Stimulated activated CD4-positive, alpha-beta T cell treated with anti-CD3 and anti-CD28 coated beads, TNF-alpha, amount 100 ng/mL, for 4 hours (primary cell): Measurements from ENCODE around the gene WFDC1.
"Not testable (repeated sequence)": the region's sequence is repeated elsewhere in the genome, so short reads cannot be mapped to it uniquely, and the experiment has no call there.

Experiments
- DNase-seq, 3 experiments: peaks; one replicate each; pipeline ENCODE4 v3.0.0-alpha.2; 2020; ENCODE audit warnings: low read depth in 3 of 3

WFDC1 gene

DNA sequence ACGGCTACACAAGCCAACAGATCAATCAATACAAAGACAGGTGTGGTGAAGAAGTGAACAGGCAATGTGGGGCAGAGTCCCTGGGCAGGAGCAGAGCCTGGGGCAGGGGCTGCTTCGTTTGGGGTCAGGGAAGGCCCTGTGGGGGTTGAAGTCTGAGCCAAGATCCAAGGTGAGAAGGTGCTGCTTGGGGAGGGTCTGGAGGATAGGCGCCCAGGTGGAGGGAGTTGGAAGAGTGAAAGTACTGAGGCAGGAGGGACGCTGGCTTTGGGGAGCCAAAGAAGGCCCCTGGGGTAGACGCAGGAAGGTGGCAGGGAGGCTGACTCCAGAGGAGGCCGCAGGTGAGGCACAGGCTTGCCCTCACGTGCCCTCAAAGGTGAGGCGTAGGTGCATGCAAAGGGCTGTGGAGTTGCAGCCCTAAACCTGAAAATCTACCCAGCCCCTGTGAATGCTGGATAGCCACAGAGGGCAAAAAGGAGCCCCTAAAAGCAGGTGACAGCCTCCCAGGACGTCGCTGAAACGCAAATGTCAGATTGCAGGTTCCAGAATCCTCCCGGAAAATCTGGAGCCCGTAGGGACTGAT lies 33.3 kb downstream of the WFDC1 start:
- DNase-seq: no peak

DNA sequence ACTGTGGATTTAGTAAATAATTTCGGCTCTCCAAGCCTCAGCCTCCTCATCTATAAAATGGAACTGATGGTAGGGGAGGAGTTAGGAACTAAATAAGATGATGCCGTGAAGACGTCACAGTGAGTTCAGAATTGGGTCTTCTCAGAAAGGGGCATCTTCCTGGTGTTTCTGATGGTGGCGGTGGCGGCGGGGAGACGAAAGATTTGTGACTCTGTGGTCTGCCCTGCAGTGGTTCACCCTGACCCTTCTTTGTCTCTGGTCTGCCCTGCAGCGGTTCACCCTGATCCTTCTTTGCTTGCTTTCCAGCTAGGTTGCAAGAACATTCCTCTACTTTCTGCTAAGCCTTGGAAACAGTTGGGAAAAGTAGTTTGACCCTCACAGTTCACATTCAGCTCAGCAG lies 34.3 kb downstream of the WFDC1 start:
- DNase-seq: no peak

DNA sequence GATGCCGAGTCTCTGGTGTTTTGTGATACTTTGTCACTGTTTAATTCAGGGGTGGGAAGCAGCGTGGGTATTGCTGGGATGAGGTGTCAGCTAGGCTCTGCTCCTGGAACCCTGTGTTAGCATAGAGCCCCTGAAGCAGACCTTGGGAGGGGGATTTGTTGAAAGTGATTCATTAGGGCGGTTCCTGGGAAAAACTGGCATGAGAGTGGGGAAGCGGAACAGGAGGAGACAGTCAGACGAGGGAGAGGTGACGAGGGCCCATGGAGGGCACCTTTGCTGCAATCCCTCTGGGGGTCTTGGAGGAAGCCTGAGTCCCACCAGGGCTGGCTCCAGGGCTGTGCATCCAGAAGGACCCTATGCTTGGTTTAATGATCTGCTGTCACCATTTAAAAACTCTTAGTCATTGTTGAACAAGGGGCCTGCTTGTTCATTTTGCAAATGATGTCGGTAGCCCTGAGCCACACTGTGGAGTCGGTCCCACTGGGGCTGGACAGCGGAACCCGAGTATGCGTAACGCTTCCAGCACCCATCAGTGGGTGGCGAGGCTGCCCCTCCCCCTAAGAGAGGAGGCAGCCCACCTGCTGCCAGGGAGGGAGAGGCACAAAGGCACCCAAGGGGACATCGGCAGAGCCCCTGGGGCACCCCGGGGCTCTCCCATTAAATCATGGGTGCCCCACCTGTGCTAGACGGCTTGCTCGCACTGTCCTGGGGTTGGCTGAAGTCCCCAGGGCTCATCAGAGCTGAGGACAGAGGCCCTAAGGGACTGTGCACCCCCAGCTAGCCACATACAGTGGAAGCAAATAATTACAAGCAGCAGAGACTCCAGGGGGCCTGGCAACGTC lies 35.4 kb downstream of the WFDC1 start:
- no peak for DNase-seq

- DNase-seq: no peak
These were observed 36.0 kb downstream of the WFDC1 start for GRCh38 chr16:84330685-84331050.

DNA sequence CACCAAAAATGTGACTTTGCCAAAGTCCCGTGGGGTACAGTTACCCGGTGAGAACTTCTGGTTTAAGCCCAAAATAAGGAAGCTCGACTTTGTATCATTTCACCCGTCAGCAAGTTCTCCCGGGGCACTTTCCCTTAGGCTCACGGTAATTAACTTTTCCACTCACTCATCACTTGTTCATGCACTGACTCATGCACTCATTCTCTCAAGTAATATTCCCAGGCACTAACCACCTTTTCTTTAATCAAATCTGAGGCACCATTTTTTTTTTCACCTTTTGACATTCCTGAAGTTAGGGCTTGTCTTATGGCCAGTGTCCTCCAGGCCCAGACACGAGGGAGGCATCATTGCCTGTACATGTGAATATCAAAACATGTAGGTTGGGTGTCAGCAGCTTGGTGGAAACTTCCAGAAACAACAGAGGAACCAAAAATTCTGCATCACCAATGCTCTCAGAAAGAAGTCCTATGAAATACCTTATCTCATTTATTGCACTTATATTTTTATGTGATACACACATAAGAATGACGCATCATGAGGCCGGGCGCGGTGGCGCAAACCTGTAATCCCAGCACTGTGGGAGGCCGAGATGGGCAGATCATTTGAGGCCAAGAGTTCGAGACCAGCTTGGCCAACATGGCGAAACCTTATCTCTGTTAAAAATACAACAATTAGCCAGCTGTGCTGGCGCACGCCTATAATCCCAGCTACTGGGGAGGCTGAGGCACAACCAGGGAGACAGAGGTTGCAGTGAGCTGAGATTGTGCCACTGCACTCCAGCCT lies 37.5 kb downstream of the WFDC1 start:
- DNase-seq: no peak

DNA sequence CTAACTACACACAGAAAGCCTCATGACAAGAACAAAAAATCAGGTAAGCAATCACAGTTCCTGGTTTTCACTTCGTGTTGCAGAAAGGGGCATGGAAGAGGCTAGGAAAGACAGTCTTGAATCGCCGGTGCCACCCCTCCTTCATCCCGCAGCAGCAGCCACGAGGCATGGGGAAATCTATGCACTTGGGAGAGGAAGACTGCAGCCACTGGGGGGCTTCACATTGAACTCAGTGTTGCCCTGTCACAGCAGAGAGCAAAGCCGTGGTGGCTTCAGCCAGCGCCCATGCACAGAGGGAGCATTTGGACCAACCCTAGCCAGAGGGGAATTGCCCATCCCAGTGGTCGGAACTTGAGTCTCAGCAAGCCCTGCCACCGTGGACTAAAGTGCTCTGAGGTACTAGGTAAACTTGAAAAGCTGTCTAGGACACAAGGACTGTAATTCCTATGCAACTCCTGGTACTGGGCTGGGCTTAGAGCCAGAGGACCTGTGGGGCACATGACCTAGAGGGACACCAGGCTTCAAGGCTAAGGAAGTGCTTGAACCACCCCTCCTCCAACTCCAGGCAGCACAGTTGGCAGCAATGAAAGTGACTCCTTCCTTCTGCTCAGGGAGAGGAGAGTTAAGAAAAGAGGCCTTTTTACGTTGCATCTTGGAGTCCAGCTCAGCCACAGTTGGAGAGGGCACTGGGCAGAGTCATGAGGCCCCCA lies 38.5 kb downstream of the WFDC1 start:
- DNase-seq: no peak

DNA sequence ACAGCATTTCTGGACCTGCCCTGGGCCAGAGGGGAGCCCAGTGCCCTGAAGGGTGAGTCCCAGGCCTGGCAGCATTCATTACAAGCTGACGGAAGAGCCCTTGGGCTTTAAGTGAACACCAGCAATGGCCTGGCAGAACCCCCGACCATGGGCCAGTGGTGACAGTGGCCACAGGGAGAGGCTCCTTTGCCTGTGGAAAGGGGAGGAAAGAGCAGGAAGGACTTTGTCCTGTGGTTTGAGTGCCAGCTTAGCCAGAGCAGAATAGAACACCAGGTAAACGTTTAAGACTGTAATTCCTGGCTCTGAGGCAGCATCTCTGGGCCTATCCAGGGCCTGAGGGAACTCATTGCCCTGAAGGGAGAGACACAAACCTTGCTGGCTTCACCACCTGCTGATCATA lies 39.4 kb downstream of the WFDC1 start:
- no peak for DNase-seq

DNA sequence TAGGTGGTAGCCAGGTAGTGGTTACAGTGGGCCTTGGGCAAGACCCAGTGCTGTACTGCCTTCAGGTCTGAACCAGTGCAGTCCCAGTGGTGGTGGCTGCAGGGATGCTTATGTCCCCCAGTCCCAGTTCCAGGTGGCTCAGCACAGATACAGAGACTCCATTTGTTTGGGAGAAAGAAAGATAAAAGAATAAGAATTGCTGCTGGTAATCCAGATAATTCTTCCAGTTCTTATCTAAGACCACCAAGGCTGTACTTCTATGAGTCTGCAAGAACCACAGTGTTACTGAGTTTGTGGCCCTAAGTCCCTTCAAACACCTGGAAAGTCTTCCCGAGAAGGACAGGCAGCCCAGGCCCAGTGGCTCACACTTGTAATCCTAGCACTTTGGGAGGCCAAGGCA lies 39.8 kb downstream of the WFDC1 start:
- DNase-seq: no peak

DNA sequence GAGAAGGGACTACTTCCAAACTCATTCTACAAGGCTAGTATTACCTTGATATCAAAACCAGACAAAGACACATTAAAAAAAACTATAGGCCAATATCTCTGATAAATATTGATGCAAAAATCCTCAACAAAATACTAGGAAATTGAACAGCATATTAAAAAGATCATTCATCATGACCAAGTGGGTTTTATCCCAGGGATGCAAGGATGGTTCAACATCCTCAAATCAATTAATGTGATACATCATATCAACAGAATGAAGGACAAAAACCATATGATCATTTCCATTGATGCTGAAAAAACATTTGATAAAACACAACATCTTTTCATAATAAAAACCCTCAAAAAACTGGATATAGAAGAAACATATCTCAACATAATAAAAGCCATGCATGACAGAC lies 42.6 kb downstream of the WFDC1 start:
- DNase-seq: not testable (repeated sequence)

- no peak for DNase-seq
These were observed 44.6 kb downstream of the WFDC1 start for GRCh38 chr16:84339311-84339710.

GRCh38 chr16:84339766-84340165 lies 45.1 kb downstream of the WFDC1 start:
- no peak for DNase-seq

GRCh38 chr16:84340325-84341040 lies 45.8 kb downstream of the WFDC1 start:
- no peak for DNase-seq

GRCh38 chr16:84341528-84342295 lies 47.0 kb downstream of the WFDC1 start:
- DNase-seq: no peak

GRCh38 chr16:84343800-84344199 lies 49.1 kb downstream of the WFDC1 start:
- not testable (repeated sequence) for DNase-seq

GRCh38 chr16:84344781-84345180 lies 50.1 kb downstream of the WFDC1 start:
- DNase-seq: no peak

DNA sequence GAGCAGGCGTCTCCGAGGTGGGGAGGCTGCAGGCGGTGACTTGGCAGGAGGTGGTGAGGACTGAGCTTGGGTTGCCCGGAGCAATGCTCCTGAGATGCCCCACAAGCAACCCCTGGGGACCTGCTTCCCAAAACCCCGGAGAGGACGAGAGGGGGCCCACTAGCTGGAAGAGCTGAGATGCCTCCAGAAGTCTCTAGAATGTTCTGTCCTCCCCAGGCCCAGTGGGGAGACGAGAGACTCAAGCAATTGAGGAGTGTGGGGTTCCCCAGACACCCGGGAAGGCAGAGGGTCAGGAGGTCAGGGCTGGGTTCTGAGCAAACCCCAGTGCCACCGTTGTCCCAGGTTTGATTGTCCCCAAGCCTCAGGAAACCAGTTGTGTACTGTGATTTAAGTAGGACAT lies 52.5 kb downstream of the WFDC1 start:
- DNase-seq: no peak

GRCh38 chr16:84348386-84348888 lies 53.8 kb downstream of the WFDC1 start:
- no peak for DNase-seq

- DNase-seq: no peak
These were observed 55.4 kb downstream of the WFDC1 start for GRCh38 chr16:84349862-84350684.

DNA sequence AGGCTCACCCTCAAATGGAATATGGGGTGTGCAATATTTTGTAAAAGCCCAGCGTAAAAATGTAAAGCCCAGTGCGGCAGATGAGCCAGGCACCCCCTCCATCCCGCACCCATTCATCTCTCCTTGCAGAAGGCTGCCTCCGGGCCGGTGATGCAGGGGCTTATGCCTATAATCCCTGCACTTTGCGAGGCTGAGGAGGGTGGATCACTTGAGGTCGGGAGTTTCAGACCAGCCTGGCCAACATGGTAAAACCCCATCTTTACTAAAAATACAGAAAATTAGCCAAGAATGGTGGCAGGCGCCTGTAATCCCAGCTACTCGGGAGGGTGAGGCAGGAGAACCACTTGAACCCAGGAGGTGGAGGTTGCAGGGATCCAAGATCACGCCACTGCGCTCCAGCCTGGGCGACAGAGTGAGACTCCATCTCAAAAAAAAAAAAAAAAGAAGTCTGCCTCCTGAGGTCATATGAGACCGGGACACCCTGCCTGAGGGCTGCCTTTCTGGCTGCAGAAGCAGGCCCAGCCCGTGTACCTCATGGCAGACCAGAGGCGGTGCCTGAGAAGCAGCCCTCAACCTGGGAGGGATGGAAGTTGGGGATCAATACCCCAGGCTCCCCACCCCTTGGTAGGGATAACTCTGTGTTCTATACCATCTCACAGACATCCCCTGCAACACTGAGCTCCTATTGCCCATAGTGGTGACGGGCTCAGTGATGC lies 56.2 kb downstream of the WFDC1 start:
- DNase-seq: no peak
